Nephron (organoid): Measurements from ENCODE around the gene SEC14L2.

Experiments used
- H3K27ac Mint-ChIP-seq, 3 experiments: 2 replicates each; pipeline ENCODE4 v1.8.0; 2020; ENCODE audit warnings: mixed read lengths in 3 of 3, mild to moderate bottlenecking in 2 of 3, moderate library complexity in 1 of 3
- H3K27me3 Mint-ChIP-seq: 2 replicates; pipeline ENCODE4 v1.8.0; 2021; ENCODE audit warnings: low read depth, mild to moderate bottlenecking, moderate library complexity, mixed read lengths
- H3K36me3 Mint-ChIP-seq: 2 replicates; pipeline ENCODE4 v1.8.0; 2020; ENCODE audit warnings: low read depth, mixed read lengths
- H3K4me1 Mint-ChIP-seq: 2 replicates; pipeline ENCODE4 v1.8.0; 2020; ENCODE audit warnings: mixed read lengths
- H3K4me3 Mint-ChIP-seq, 3 experiments: 2 replicates each; pipeline ENCODE4 v1.8.0; 2020; ENCODE audit warnings: mild to moderate bottlenecking in 3 of 3, mixed read lengths in 3 of 3, moderate library complexity in 2 of 3
- H3K9me3 Mint-ChIP-seq: 2 replicates; pipeline ENCODE4 v1.8.0; 2020; ENCODE audit warnings: mixed read lengths
- CTCF ChIP-seq, 3 experiments: fragments of 200-600 bp; sonication (generic); IDR thresholded peaks; one replicate each; pipeline ENCODE4 v1.5.0; 2021; ENCODE audit warnings: antibody characterized with exemption in 3 of 3; ENCODE audit not compliant: unreplicated experiment in 3 of 3

Gene SEC14L2

GRCh38 chr22:30380011-30380410, 16.8 kb upstream of the SEC14L2 start:
- Mint-ChIP-seq H3K27me3 (peaks cover 3% of the 10 kb centered on the region), H3K27ac (no peak overlapping the region), H3K4me1 (no peaks in the 10 kb centered on the region), H3K4me3 (no peak overlapping the region), H3K9me3 (no peaks in the 10 kb centered on the region), H3K36me3 (peaks cover 26% of the 10 kb centered on the region)
- no peak for TF ChIP-seq CTCF (IDR thresholded peaks at IDR 0.05; ENCODE audit: unreplicated experiment in 3 of 3)

- no peak overlapping the region for H3K4me3 Mint-ChIP-seq
- H3K36me3 Mint-ChIP-seq, result peaks cover 22% of the 10 kb centered on the region
- peaks cover 2% of the 10 kb centered on the region for H3K4me1 Mint-ChIP-seq
- peaks cover 3% of the 10 kb centered on the region for H3K27me3 Mint-ChIP-seq
- no peak overlapping the region for H3K27ac Mint-ChIP-seq
- H3K9me3 Mint-ChIP-seq, result no peaks in the 10 kb centered on the region
- TF ChIP-seq CTCF (IDR thresholded peaks at IDR 0.05; ENCODE audit: unreplicated experiment in 3 of 3), result no peak
Observed at GRCh38 chr22:30381264-30381663, 15.6 kb upstream of the SEC14L2 start.

DNA sequence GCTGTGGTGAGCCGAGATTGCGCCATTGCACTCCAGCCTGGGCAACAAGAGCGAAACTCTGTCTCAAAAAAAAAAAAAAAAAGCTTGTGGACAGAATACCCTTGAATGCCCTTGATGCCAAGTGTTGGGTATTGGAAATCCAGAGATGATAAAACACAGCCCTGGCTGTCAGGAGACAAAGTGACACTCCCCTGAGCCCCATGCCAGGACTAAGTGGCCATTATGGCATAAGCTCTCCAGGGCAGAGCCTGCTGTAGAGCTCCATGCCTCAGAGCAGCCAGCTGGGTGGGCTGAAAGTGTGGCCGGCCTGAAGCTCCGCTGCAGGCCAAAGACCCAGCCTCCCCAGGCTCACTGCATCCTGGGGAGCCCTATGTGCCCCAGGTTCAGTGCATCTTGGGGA, 14.5 kb upstream of the SEC14L2 start:
- Mint-ChIP-seq H3K4me1 (peaks cover 5% of the 10 kb centered on the region), H3K4me3 (no peak overlapping the region), H3K27ac (no peak overlapping the region), H3K9me3 (no peaks in the 10 kb centered on the region), H3K36me3 (peaks cover 22% of the 10 kb centered on the region), H3K27me3 (peaks cover 3% of the 10 kb centered on the region)
- no peak for TF ChIP-seq CTCF (IDR thresholded peaks at IDR 0.05; ENCODE audit: unreplicated experiment in 3 of 3)

- Mint-ChIP-seq H3K36me3 (peaks cover 19% of the 10 kb centered on the region), H3K27me3 (peaks cover 3% of the 10 kb centered on the region), H3K27ac (no peak overlapping the region), H3K4me3 (peak overlapping the region in 1 of 3 experiments; percentile 79), H3K9me3 (no peaks in the 10 kb centered on the region), H3K4me1 (peaks cover 5% of the 10 kb centered on the region)
- TF ChIP-seq CTCF (IDR thresholded peaks at IDR 0.05; ENCODE audit: unreplicated experiment in 3 of 3), result no peak
Observed at GRCh38 chr22:30383061-30383460, 13.8 kb upstream of the SEC14L2 start.

GRCh38 chr22:30385942-30386341, 10.9 kb upstream of the SEC14L2 start:
- TF ChIP-seq CTCF (IDR thresholded peaks at IDR 0.05; ENCODE audit: unreplicated experiment in 3 of 3), result no peak
- peaks cover 7% of the 10 kb centered on the region for H3K36me3 Mint-ChIP-seq
- peak overlapping the region; percentile 85 to 88 (median 87) for H3K4me3 Mint-ChIP-seq
- H3K27ac Mint-ChIP-seq, result peak overlapping the region in 1 of 3 experiments; percentile 55
- H3K27me3 Mint-ChIP-seq, result no peaks in the 10 kb centered on the region
- no peaks in the 10 kb centered on the region for H3K9me3 Mint-ChIP-seq
- peaks cover 5% of the 10 kb centered on the region for H3K4me1 Mint-ChIP-seq

DNA sequence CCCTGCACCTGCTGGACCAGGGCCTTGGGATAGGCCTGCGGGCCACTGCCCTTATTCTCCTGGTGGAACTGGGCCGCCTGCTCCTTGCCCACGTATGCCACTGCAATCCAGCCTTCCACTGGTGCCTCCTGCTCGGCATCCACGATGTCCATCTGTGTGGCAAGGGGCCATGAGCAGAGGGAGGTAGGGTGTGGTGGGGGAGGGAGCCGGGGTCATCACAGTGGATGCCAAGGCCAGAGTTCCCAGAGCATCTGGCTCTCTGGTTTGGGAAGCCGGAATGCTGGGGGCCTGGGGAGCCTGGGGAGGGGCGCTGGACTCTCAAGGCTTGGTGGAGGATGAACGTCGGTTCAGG, 10.2 kb upstream of the SEC14L2 start:
- H3K27me3 Mint-ChIP-seq, result no peaks in the 10 kb centered on the region
- H3K36me3 Mint-ChIP-seq, result peaks cover 6% of the 10 kb centered on the region
- H3K4me1 Mint-ChIP-seq, result peaks cover 11% of the 10 kb centered on the region
- TF ChIP-seq CTCF (IDR thresholded peaks at IDR 0.05; ENCODE audit: unreplicated experiment in 3 of 3), result no peak
- H3K4me3 Mint-ChIP-seq, result peak overlapping the region; percentile 85 to 88 (median 87)
- H3K27ac Mint-ChIP-seq, result peak overlapping the region in 2 of 3 experiments; percentile 59 to 67
- no peaks in the 10 kb centered on the region for H3K9me3 Mint-ChIP-seq
